ENCODE results near the gene ADAMTS19. TPM values are rescaled to one million over a fixed set of nuclear protein-coding genes. Genes with fewer than 3 reads are reported as not detected.

The ADAMTS19 gene
- total RNA-seq, 1 experiment from 2014 or later, result 20.3 TPM

GRCh38 chr5:129679671-129680070 lies 219.6 kb downstream of the ADAMTS19 start:
- Histone ChIP-seq H4K8ac (replicated peaks; ENCODE audit: insufficient read length, low read depth, low read length) (no peak overlapping the region), H2AK5ac (ENCODE audit: insufficient read length, low read length) (no peak overlapping the region), H3K27ac (ENCODE audit: insufficient read length, low read depth, low read length) (no peak overlapping the region), H3K4ac (ENCODE audit: low read depth, low read length) (no peak overlapping the region), H3K56ac (ENCODE audit: insufficient read length, low read depth, low read length) (no peak overlapping the region), H3K14ac (ENCODE audit: insufficient read depth, low read length) (no peak overlapping the region), H2BK5ac (ENCODE audit: insufficient read length, low read length) (no peak overlapping the region), H3K27me3 (ENCODE audit: insufficient read depth, low read length) (no peaks in the 10 kb centered on the region), H3K79me2 (ENCODE audit: insufficient read depth, low read length) (no peaks in the 10 kb centered on the region), H2AFZ (ENCODE audit: low read length) (no peak overlapping the region), H3K79me1 (ENCODE audit: insufficient read depth, low read depth, low read length, poor library complexity, severe bottlenecking) (no peaks in the 10 kb centered on the region), H3K4me2 (ENCODE audit: insufficient read depth, insufficient read length, low read length) (no peak overlapping the region), H3K23me2 (ENCODE audit: insufficient read length, low read depth, low read length, poor library complexity, severe bottlenecking) (no peaks in the 10 kb centered on the region), H3K9me3 (ENCODE audit: control insufficient read depth, low read depth, low read length) (no peaks in the 10 kb centered on the region), H2BK120ac (ENCODE audit: low read depth, low read length, poor library complexity, severe bottlenecking) (no peak overlapping the region), H3K18ac (ENCODE audit: insufficient read length, low read depth, low read length) (no peak overlapping the region), H3K9ac (ENCODE audit: extremely low read depth, insufficient read length, low read length) (no peak overlapping the region), H2BK12ac (ENCODE audit: insufficient read length, low read depth, low read length) (no peak overlapping the region), H3K4me1 (ENCODE audit: insufficient read depth, low read length) (no peaks in the 10 kb centered on the region), H3K23ac (ENCODE audit: insufficient read length, low read depth, low read length) (no peak overlapping the region), H2BK20ac (ENCODE audit: low read depth, low read length, poor library complexity, severe bottlenecking) (no peak overlapping the region), H4K91ac (ENCODE audit: insufficient read length, low read depth, low read length) (no peak overlapping the region), H2BK15ac (ENCODE audit: low read depth, low read length) (no peak overlapping the region), H3T11ph (ENCODE audit: low read length) (no peak overlapping the region), H4K20me1 (ENCODE audit: control insufficient read depth, insufficient read depth, insufficient read length) (no peaks in the 10 kb centered on the region), H4K5ac (ENCODE audit: insufficient read length, low read depth, low read length) (no peak overlapping the region)
- TF ChIP-seq CTCF (conservative IDR thresholded peaks at IDR 0.05), result no peak
- no peak overlapping the region for H3K27ac Mint-ChIP-seq
- WGBS (ENCODE audit: extremely low coverage, insufficient read length, low lambda C conversion rate), result no CpG with 5 or more reads among the region's 3 CpGs
- H3K27me3 Mint-ChIP-seq (ENCODE audit: low read depth), result no peaks in the 10 kb centered on the region
- no peaks in the 10 kb centered on the region for H3K9me3 Mint-ChIP-seq
- no peak for DNase-seq
- H3K36me3 Mint-ChIP-seq (ENCODE audit: insufficient read depth in 1 of 3, low read depth in 3 of 3), result peaks cover 4 to 14% (median 14%) of the 10 kb centered on the region in 3 experiments
- H3K4me1 Mint-ChIP-seq, result no peaks in the 10 kb centered on the region
- no peak overlapping the region for H3K4me3 Mint-ChIP-seq
